ENCODE measurements around the gene RXFP3. TPM values are rescaled to one million over a fixed set of nuclear protein-coding genes. Genes with fewer than 3 reads are reported as not detected.

Gene RXFP3
- total RNA-seq, 1 donor from 2014 or later = not detected

GRCh38 chr5:33937017-33937706, 976 bp downstream of the RXFP3 start:
- TF ChIP-seq CTCF (IDR thresholded peaks at IDR 0.05; ENCODE audit: borderline replicate concordance) = no peak
- peaks cover 81% of the 10 kb centered on the region for H3K27me3 ChIP-seq (ENCODE audit: low read depth)
- intact Hi-C loops (cut with micrococcal nuclease) = no loop called here
- peak overlapping the region; percentile 61 for H3K4me3 ChIP-seq
- DNase-seq = no peak
- H3K36me3 ChIP-seq = no peaks in the 10 kb centered on the region
- H3K27ac ChIP-seq (replicated peaks) = no peak overlapping the region
- H3K4me1 ChIP-seq = peaks cover 20% of the 10 kb centered on the region
- H3K9me3 ChIP-seq (replicated peaks) = no peaks in the 10 kb centered on the region

- H3K9me3 ChIP-seq (replicated peaks) = no peaks in the 10 kb centered on the region
- H3K27ac ChIP-seq (replicated peaks) = no peak overlapping the region
- H3K4me3 ChIP-seq = peak overlapping the region; percentile 61
- H3K27me3 ChIP-seq (ENCODE audit: low read depth) = peaks cover 86% of the 10 kb centered on the region
- TF ChIP-seq CTCF (IDR thresholded peaks at IDR 0.05; ENCODE audit: borderline replicate concordance) = no peak
- DNase-seq = no peak
- intact Hi-C loops (cut with micrococcal nuclease) = no loop called here
- peaks cover 20% of the 10 kb centered on the region for H3K4me1 ChIP-seq
- H3K36me3 ChIP-seq = no peaks in the 10 kb centered on the region
Observed at GRCh38 chr5:33937707-33938506, 1.7 kb downstream of the RXFP3 start.

GRCh38 chr5:33938507-33938796, 2.3 kb downstream of the RXFP3 start:
- Histone ChIP-seq H3K4me3 (no peak overlapping the region), H3K36me3 (no peaks in the 10 kb centered on the region), H3K27ac (replicated peaks) (no peak overlapping the region), H3K9me3 (replicated peaks) (no peaks in the 10 kb centered on the region), H3K27me3 (ENCODE audit: low read depth) (peaks cover 90% of the 10 kb centered on the region), H3K4me1 (peaks cover 20% of the 10 kb centered on the region)
- intact Hi-C loops (cut with micrococcal nuclease) = no loop called here
- no peak for TF ChIP-seq CTCF (IDR thresholded peaks at IDR 0.05; ENCODE audit: borderline replicate concordance)
- DNase-seq = no peak

- no peak overlapping the region for H3K27ac ChIP-seq (replicated peaks)
- no peaks in the 10 kb centered on the region for H3K9me3 ChIP-seq (replicated peaks)
- TF ChIP-seq CTCF (IDR thresholded peaks at IDR 0.05; ENCODE audit: borderline replicate concordance) = no peak
- intact Hi-C loops (cut with micrococcal nuclease) = no loop called here
- no peak for DNase-seq
- peaks cover 20% of the 10 kb centered on the region for H3K4me1 ChIP-seq
- no peaks in the 10 kb centered on the region for H3K36me3 ChIP-seq
- no peak overlapping the region for H3K4me3 ChIP-seq
- H3K27me3 ChIP-seq (ENCODE audit: low read depth) = peaks cover 89% of the 10 kb centered on the region
Observed at GRCh38 chr5:33938881-33939280, 2.7 kb downstream of the RXFP3 start.

- intact Hi-C loops (cut with micrococcal nuclease) = no loop called here
- H3K36me3 ChIP-seq = no peaks in the 10 kb centered on the region
- no peak overlapping the region for H3K27ac ChIP-seq (replicated peaks)
- no peak for DNase-seq
- H3K4me3 ChIP-seq = no peak overlapping the region
- no peak for TF ChIP-seq CTCF (IDR thresholded peaks at IDR 0.05; ENCODE audit: borderline replicate concordance)
- H3K9me3 ChIP-seq (replicated peaks) = no peaks in the 10 kb centered on the region
- peaks cover 20% of the 10 kb centered on the region for H3K4me1 ChIP-seq
- peaks cover 94% of the 10 kb centered on the region for H3K27me3 ChIP-seq (ENCODE audit: low read depth)
Observed at GRCh38 chr5:33939556-33940262, 3.5 kb downstream of the RXFP3 start.

Measured in left ventricle myocardium inferior (tissue), 1 donor.